NOMO-1 treated with dmso at 0.1 percent for 144 hours (cell line): ENCODE data around the gene CHRD.

ENCODE experiments used
- DNase-seq: peaks from one replicate; lab custom pipeline; 2025; ENCODE audit not compliant: unreplicated experiment; lab: John Stamatoyannopoulos, UW

The CHRD gene

DNA sequence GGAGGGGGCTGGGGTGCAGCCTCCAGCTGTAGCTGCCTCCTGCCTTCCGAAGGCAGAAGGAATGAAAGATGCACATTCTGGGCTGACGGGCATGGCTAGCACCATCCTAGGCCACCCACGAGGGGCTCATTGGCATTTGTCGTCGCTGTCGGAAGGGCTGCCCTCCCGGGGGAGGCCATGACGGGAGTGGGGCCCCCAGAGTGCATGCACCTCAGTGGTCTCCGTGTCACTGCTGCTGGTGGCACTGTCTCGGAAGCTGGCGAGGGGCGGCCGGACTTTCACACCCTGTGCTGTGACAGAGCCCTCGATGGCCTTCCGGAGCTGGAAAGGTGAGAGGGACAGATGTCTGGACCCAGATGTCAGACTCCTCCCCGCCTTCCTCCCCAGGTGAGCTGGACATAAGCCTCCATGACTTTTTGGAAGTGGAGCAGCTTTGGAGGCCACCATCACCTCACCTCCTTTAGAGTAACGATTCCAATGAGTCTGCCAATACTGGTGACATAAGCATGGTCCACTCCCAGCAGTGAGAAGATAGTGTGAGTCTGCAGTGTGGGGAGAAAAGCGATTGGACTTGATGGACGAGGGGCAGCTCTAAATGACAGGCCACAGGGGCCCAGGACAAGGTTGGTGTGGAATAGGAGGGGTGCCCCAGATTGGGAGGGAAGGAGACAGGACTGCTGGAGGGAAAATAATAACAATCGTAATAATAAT, 33.2 kb upstream of the CHRD start:
- no peak for DNase-seq

DNA sequence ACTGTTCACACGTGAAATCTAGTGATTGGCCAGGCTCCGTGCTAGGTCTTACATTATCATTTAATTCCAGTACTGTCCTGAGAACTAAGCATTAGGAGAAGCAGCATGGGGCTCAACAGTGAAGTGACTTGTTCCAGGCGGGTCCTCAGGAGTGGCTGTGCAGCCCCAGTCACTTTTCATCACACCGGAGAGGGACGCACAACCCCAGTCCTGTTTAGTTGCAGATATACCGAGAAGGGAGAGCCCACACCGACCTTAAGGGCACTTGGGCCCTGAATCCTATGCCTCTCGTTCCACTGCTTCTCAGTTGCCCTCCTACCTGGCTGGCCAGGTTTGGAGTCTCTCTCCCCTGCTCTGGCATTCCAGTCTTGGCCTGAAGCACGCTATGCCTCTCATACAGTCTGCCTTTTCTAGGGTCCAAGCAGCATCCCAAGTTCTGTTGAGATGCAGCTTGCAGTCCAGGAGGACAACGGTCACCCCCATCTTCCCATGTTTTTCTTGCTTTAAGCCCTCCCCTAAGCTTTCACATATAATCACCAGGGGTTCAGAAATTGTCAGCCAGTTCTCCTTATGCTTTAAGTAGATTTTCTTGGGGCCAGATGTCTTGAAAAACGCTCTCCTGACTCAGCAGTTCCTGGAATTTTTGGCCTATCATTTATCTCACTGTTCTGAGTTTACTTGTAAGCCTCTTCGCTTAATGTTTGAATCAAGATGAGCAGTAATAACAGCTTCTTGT, 32.4 kb upstream of the CHRD start:
- DNase-seq = no peak

DNA sequence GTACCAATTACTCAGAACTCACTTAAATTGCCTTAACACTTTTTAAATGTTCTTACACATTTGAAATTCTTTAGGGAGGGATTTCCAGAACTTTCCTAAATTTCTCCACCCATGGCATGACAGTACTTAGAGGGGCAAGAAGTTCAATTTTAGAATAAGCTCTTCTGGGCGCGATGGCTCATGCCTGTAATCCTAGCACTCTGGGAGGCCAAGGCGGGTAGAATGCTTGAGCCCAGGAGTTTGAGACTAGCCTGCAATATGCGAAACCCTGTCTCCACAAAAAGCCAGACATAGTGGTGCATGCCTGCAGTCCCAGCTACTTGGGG, 31.8 kb upstream of the CHRD start:
- no peak for DNase-seq

DNA sequence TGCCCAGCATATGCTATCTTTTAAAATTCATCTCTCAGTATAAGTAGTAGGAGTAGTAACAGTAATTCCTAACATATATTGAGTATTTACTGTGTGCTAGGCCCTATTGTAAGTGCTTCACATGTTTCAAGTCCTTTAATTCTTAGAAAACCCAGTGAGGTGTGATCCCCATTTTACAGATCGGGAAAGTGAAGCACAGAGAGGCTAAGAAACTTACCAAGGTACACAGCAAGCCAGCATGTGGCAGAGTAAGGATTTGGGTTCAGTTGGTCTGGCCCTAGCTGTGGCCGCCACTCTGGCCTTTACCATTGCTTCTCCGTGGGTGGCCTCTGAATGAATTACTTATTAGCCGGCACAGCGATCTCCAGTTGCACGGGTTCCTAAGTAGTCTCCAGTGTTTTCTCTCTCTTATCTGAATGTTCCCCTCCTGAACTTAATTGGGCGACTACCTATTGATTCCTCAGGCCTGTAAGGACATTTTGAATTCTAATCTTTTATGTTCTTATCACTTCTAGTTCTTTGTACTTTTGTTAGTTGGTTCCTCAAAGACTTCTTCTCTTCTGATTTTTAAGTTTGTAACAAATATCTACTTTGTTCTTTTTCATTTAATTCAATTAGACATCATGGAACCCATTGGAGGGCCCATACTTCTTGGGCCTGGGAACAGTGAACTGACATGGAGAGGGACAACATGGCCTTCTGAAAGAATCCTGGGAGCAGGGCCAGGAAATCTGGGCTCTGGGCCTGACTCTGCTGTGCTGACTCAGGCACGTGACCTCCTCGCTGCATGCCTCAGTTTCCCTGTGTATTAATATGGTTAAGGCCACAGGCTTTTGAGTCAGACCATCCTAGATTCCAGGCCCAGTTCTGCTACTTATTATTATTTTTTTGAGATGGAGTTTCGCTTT, 30.0 kb upstream of the CHRD start:
- no peak for DNase-seq

DNA sequence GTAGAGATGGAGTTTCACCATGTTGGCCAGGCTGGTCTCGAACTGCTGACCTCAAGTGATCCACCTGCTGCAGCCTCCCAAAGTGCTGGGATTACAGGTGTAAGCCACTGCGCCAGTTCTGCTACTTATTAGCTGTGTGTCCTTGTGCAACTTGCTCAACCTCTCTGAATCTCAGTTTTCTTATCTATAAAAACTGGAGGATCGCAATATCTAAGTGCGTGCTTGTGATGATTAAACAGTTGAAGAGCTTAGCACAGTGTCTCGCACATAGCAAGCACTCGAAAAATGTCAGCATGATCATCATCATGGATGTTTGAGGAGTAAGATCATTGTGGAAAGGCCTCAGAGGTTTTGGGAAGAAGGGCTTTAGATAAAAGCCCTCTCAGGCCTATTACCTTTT, 29.2 kb upstream of the CHRD start:
- no peak for DNase-seq

DNA sequence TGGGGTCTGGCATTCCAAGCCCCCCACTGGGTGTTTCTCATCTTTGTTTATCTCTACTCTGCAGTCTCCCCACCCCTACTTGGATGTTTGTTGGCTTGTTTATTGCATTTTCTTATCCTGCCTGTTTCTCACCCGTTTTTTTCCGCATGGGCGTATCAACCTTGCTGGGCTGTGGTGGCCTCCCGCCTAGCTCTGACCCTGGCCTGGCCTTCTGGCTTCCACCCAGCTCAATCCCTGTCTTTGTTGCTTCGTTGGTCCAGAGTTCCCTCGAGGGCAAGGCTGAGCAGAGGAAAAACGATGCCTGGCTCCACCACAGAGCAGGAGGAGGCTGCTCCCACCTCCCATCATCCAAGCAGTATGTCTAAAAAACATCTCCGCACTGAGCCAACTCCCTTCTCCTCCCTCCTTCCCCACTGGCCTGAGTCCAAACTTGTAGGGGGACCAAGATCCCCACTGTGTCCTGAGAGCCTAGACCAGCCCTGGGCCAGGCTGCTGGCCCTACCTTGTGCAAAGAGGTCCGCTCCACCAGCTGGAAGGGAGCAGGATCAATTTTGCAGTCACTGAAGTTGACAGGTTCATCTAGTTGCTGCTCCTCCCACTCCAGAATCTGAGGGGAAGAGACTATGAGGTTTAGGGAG, 28.2 kb upstream of the CHRD start:
- DNase-seq = no peak

DNA sequence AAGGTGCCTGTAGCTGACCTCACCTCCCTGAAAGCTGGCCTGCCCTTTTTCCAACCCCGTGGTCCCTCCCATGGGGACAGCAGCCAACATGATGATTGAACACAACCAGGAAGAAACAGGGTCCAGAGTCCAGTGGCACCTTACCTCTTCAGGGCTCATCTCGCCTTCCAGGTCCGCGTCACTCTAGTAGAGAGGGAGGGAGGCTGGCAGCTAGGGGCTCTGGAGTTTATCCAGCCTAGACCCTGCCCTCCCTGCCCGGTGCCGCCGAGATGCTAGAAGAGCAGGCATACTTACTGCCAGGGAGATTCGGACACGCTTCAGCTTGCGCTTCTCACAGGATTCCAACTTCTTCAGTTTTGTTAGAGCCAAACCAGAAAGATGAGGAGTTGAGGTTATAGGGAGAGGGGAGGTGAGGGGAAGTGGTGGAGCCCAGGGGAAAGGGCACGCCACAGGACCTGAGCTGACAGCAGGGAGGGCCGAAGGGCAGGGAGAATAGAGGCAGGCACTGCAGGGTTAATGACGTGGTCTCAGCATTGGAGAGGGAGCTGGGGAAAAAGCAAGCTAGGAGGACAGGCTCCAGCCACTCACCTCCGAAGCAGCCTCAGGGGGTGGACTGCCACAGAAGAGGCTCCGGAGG, 27.6 kb upstream of the CHRD start:
- no peak for DNase-seq

DNA sequence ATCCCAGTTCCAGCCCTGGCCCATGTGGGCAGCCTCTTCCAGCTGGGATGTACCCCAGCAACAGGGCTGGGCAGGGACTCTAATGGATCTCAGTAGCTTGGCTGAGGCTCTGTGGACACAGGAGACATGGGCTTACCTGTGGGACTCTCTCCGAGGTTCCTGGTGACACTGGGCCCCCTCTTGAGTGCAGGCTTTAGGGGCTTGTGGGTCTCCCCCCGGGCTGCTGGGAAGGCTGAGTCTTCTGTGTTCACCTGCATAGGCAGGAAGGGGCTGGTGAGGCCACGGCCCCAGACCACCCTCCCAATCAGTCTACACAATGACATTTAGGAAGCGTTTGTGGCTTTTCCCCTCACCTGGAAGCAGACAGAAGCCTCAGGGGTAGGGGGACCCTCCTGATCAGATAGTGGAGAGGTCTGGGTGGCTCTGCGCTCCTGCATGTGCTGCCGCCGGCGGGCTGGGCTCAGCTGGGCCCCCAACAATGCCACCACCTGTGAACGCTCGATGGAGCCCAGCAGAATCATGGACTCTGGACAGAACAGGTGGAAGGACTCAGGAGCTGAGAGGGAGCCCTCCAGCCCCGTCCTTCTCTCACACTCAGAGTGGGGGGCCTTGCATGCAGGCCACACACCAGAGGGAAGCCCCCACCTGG, 26.8 kb upstream of the CHRD start:
- DNase-seq = no peak

DNA sequence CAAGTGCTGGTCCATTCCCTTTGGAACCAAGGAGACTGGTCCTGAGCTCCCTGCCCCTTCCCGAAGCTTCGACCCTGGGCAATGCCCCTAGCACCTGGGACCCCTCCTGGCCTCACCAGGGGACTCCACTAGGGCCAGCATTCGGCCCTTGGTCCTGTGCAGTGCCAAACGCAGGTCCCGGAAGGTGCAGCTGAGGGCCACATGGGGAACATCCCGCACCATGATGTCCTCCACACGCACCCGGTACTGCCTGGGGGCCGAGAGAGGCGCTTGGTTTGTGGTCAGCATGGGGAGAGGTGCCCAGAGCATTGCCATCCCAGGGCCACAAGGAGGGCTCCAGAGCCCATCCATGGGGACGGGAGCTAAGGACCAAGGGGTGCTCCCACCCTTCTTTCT, 26.3 kb upstream of the CHRD start:
- no peak for DNase-seq

DNA sequence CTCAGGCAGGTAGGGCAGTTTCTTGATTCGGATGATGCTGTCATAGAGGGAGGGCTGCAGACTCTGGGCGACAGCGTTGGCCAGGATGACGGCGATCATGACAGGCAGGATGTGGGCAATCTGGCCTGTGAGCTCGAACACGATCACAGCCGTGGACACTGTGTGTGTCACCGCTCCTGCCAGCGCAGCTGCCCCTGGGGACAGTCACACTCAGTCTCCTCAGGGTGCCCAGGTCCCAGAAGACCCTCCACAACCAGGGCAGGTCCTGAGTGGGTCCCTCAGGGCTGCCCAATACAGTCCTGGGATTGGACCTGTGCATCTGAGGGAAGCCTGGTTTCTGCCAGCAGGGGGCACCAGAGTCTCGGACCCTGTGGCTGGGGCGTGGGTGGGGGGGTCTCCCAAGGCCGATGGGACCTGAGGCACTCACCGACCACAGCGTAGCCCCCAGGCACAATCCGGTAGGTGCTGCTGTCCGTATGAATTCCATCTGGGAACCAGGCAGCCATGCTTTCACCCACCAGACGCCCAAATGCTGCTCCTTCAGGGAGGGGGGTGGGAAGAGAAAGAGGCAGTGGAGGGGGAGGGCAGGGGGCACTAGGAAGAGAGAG, 25.6 kb upstream of the CHRD start:
- no peak for DNase-seq

DNA sequence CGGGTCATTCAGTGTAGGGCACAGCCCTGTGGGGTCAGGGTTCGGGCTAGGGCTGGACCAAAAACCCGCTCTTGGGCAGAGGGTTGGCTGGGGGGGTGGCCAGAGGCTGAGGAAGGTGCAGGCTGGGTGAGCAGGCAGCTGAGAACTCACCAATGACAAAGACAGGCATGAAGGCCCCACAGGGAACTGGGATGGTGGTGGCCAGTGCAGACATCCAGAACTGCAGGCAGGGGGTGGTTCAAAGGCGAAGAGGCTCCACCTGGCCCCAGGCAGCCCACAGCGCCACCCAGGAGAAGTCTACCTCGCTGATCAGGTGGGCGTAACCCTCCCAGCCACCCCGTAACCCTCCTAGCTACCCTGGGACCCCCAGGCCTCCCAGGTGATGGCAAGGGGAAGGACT, 25.1 kb upstream of the CHRD start:
- DNase-seq = no peak

DNA sequence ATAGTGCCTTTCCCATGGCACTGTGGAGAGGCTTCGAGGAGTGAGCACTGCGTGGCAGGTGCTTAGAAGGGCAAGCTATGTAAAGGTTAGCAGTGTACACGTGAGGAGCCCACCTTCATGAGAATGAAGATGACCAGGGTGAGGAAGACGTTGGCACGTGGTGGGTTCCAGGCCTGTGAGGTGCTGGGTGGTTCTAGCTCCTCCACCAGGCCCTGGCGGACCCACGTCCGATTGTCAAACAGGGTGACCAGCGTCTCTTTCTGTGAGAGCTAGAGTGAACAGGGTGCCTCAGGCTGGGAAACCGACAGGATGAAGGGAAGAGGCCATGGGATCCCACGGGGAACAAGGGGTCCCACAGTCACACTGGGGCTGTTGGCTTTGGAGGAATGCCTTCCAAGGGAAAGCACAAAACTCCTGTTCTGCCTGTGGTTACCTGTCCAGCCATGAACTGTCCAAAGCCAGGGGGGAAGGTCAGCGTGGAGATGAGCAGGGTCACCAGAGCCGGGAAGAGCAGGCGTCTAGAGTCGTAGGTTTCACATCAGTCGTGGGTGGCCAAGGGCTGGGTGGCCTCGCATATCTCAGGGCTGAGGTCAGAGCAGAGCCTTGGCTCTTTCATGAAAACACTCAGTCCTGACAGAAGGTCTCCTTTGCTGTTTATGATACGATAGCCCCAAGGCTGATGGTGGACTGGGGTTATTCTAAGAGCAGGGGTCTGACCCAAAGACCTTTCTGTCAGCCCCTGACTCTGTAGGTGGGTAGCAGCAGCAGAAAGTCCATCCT, 24.4 kb upstream of the CHRD start:
- no peak for DNase-seq

DNA sequence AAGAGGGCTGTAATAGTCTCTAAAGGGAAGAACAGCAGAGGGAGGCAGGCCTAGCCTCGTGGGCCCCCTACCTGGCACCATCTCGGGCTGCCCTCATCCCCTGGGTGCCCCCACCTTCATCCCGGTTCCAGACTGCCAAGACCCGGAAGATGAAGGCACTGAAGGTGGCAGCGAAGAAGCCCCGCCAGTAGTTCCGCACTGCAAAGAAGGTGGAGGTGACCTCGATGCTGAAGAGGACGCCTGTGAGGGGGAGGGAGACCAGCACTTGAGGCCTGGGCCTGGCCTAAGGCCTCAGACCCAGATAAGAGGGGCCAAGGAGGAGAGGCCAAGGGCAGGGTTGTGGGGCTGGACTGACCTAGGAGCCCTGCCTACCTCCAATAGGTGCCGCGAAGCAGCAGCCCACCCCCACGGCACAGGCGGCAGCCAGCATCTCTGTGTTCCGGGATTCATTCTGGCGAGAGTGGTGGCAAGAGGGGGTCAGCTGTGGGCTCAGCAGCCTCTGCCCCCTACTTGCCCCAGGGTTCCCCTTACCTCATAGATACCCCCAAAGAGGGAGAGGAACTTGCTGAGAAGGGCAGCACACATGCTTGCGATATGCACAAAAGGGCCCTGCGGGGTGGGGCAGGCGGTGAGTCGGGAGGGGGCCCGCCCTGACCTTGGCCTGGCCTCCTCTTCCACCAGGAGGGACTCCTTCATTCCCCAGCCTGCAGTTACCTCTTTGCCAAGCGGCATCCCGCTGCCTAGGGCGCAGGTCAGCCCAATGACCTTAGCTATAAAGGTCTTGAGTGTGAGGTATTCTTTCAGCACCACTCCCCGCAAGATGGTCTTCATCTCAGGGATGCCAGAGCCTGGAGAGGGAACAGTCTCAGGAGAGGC, 22.4 kb upstream of the CHRD start:
- DNase-seq = no peak

DNA sequence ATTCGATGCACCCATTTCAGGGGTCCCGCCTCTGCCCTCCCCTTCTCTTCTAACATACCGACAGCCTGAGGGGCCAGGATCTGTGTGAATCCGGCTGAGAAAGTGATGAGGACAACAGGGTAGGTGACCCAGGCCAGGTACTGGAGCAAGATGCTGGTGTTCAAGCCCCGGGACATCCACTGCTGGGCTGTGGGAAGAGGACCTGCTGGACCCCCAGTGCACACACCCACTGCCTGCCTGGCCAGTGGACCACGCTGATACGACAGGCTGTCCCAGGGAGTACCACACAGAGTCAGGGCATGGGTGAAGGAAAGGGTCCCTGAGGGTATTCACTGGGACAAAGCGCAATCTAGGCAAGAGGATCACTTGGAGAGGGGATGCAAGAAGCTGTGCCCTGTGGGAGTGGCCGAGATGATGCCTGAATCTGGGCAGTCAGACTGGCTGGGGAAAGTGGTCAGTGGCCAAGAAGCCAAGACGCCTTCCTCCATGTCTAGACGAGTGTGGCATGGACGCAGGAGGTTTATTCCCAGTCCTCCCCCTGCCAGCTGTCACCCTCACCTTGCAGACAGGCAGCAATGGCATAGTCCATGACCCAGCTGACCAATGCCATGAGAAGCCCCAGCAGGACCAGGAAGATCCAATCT, 21.6 kb upstream of the CHRD start:
- no peak for DNase-seq

DNA sequence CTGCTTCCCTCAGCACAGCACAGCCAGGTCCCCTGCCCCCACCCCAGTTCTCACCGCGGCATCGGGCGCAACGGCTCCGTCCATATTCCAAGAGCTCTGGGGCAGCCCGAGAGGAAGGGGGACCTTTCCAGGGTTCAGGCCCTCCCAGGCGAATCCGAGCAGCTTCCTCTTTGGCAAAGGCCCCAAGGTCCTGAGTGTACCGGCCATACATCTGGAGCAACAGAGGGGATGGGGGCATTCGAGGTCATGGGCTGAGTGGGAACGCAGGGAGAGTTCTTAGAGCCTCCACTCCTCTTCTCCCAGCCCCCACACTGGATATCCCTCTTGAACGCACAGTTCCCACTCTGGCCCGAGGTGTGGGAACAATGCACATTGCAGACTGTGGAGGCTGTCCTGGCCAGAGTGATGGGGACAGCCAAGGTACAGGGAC, 20.9 kb upstream of the CHRD start:
- DNase-seq = no peak

DNA sequence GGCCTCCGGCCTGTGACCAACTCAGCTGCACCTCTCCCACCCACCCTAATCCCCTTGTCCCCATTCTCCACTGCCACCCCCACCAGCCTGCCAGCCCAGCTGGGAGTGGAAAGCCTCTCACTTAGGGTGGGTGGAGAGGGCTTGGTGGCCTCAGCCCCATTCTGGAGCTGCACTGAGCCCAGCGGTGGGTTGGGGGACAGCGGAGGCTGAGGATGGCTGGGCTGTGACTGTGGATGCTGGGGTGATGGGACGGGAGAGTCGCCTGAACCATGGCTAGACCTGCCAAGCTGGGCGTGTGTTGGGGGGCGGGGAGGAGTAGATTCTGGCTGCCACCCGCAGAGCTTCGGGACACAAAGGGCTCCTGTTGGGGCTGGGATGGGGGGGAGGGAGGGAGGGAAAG, 20.2 kb upstream of the CHRD start:
- DNase-seq = no peak

DNA sequence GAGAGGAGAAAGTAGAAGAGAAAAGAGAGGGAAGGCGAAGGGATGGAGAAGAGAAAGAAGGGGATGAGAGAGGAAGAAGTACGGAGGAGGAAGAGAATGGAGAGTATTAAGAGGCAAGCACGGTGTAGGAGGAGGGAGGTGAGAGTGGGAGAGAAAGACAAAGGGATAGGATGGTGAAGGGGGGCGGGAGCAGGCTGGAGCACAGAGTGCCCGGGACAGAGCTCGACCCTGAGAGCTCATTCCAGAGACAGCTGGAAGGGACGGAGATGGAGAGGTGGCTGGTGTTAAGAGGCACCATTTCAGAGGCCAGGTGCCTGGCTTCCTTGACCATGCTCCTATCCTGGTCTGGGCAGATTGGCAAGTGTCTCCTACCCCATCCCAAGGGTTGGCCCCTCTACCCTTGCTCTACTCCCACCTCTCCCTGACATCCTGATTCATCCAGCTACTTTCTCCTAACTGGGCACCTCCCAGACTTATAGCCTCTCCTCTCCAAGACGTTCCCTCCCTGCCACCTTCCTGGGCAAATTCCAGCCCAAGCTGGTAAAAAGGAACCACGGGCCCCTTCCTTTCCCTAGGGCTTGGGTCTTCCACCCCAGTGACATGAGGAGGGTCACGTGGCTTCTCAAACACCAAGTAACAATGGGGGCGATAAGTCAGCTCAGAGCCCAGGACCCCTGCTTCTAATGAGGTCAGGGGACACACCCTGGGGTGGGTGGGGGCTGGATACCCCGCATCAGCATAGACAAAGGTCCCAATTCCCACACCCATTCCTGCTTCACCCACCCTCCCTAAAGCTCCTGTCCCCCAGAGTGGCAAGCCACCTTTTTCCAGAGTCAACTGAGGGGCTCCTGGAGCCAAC, 19.6 kb upstream of the CHRD start:
- DNase-seq = no peak
